ENCODE data around the gene C19orf12.

The C19orf12 gene

DNA sequence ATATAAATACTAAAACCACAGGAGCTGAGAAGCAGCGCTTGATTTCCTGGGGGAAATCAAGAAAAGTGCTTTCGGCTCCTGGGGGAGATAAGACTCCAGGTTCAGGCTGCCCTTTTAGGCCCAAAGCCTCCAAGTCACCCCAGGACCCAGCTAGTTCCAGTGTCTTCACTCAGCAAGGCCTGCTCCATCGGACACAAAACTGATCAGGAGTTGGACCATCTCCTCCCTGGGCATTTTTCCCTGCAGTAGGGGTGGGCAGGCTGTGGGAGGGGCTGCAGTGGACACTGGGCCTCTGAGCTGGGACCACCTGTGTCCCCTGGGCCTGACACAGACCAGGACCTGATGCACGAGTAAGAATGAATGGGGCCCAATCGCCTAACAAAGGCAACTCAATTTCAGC is 15.2 kb downstream of the C19orf12 start:
- H3K4me3 ChIP-seq (ENCODE audit: insufficient read depth, low read depth, low read length) = no peak overlapping the region
- H3K27ac ChIP-seq (ENCODE audit: insufficient read depth, low read depth, low read length, poor library complexity, severe bottlenecking) = peak overlapping the region; percentile 44
- H3K27me3 ChIP-seq (ENCODE audit: control insufficient read depth, insufficient read depth, low read length, poor library complexity, severe bottlenecking) = no peaks in the 10 kb centered on the region
- H3K9me3 ChIP-seq (ENCODE audit: control insufficient read depth, low read length) = no peaks in the 10 kb centered on the region
- no peaks in the 10 kb centered on the region for H3K4me1 ChIP-seq (ENCODE audit: control insufficient read depth, insufficient read depth, low read length)
- peaks cover 5% of the 10 kb centered on the region for H3K36me3 ChIP-seq (ENCODE audit: control insufficient read depth, insufficient read depth, low read length)
- 85 to 87% methylated on average over 5 of the region's 5 CpGs for WGBS, 2 experiments

DNA sequence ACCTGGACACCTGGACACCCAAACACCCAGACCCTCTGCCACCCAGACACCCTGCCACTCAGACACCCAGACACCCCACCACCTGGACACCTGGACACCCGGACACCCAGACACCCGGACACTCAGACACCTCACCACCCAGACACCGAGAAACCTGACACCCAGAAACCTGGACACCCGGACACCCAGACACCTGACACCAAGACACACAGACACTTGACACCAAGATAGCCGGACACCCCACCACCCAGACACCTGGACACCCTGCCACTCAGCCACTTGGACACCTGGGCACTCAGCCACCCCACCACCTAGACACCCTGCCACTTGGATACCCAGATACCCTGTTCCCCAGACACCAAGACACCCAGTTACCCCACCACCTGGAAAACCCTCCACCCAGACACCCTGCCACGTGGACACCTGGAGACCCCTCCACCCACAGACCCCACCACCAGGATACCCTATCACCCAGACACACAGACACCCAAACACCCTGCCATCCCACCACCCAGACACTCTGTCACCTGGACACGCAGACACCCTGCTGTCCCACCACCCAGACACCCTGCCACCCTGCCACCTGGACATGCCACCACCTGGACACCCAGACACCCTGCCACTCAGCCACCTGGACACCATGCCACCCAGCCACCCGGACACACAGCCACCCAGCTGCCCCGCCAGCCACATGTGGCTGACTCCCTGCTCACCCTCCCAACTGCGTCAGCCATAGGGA is 17.4 kb downstream of the C19orf12 start:
- 89% methylated on average over 10 of the region's 10 CpGs for WGBS, 2 experiments
- Histone ChIP-seq H3K4me3 (ENCODE audit: insufficient read depth, low read depth, low read length) (no peak overlapping the region), H3K27me3 (ENCODE audit: control insufficient read depth, insufficient read depth, low read length, poor library complexity, severe bottlenecking) (no peaks in the 10 kb centered on the region), H3K27ac (ENCODE audit: insufficient read depth, low read depth, low read length, poor library complexity, severe bottlenecking) (no peak overlapping the region), H3K4me1 (ENCODE audit: control insufficient read depth, insufficient read depth, low read length) (no peaks in the 10 kb centered on the region), H3K9me3 (ENCODE audit: control insufficient read depth, low read length) (no peaks in the 10 kb centered on the region), H3K36me3 (ENCODE audit: control insufficient read depth, insufficient read depth, low read length) (peaks cover 5% of the 10 kb centered on the region)

DNA sequence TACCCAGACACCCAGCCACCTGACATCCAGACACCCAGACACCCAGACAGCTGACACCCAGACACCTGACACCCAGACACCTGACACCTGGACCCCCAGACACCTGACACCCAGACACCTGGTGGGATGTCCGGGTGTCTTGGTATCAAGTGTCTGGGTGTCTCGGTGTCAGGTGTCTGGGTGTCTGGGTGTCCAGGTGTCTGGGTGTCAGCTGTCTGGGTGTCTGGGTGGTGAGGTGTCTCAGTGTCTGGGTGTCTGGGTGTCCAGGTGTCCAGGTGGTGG is 18.6 kb downstream of the C19orf12 start:
- Histone ChIP-seq H3K36me3 (ENCODE audit: control insufficient read depth, insufficient read depth, low read length) (no peaks in the 10 kb centered on the region), H3K9me3 (ENCODE audit: control insufficient read depth, low read length) (no peaks in the 10 kb centered on the region), H3K27ac (ENCODE audit: insufficient read depth, low read depth, low read length, poor library complexity, severe bottlenecking) (no peak overlapping the region), H3K27me3 (ENCODE audit: control insufficient read depth, insufficient read depth, low read length, poor library complexity, severe bottlenecking) (no peaks in the 10 kb centered on the region), H3K4me1 (ENCODE audit: control insufficient read depth, insufficient read depth, low read length) (no peaks in the 10 kb centered on the region), H3K4me3 (ENCODE audit: insufficient read depth, low read depth, low read length) (no peak overlapping the region)
- WGBS, 2 experiments = 92 to 96% methylated on average over 2 of the region's 2 CpGs

DNA sequence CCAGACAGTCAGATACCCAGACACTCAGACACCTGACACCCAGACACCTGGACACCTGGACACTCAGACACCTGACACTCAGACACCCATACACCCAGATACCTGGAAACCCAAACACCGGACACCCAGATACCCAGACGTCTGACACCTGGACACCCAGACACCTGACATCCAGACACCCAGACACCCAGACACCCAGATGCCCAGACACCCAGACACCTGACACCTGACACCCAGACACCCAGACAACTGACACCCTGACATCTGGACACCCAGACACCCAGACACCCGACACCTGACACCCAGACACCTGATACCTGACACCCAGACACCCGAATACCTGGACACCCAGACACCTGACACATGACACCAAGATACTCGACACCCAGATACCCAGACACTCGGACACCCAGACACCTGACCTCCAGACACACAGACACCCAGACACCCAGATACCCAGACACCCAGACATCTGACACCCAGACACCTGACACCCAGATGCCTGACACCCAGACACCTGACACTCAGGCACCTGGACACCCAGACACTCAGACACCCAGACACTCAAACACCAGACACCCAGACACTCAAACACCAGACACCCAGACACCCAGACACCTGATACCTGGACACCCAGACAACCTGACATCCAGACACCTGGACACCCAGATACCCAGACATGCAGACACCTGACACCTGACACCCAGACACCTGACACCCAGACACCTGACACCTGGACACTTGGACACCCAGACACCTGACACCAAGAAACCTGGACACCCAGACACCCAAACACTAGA is 19.1 kb downstream of the C19orf12 start:
- Histone ChIP-seq H3K9me3 (ENCODE audit: control insufficient read depth, low read length) (no peaks in the 10 kb centered on the region), H3K4me3 (ENCODE audit: insufficient read depth, low read depth, low read length) (no peak overlapping the region), H3K4me1 (ENCODE audit: control insufficient read depth, insufficient read depth, low read length) (no peaks in the 10 kb centered on the region), H3K27me3 (ENCODE audit: control insufficient read depth, insufficient read depth, low read length, poor library complexity, severe bottlenecking) (no peaks in the 10 kb centered on the region), H3K36me3 (ENCODE audit: control insufficient read depth, insufficient read depth, low read length) (no peaks in the 10 kb centered on the region), H3K27ac (ENCODE audit: insufficient read depth, low read depth, low read length, poor library complexity, severe bottlenecking) (no peak overlapping the region)
- WGBS, 2 experiments = 85 to 90% methylated on average over 6 of the region's 6 CpGs

DNA sequence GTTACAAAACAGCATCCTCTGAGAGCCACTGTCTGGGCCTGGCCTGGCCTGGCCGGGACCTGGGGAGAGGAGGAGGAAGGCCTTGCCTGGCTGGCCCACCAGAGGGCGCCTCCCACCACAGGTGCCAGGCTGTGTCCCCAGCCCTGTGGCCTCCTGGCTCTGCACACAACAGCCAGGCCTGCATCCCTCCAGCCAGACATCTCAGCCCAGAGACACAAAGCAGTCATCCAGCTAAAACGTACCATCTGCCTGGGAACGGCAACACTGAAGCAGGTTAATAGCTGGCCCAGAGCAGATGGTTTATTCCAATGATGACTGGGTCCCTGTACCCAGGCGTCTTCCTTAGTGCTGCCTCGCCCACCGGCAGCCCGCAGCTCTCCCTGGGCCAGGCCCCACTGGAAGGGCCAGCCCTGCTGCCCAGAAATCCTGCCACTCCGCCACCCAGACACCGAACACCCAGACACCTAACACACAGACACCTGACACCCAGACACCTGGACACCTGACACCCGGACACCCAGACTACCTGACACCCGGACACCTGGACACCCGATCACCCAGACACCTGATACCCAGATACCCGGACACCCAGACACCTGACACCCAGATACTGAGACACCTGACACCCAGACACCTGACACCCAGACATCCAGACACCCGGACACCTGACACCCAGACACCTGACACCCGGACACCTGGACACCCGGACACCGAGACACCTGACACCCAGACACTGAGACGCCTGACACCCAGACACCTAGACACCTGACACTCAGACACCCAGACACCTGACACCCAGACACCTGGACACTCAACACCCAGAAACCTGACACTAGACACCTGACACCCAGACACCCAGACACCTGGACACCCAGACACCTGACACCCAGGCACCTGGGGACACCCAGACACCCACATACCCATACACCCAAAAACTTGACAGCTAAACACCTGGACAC is 20.1 kb downstream of the C19orf12 start:
- H3K4me1 ChIP-seq (ENCODE audit: control insufficient read depth, insufficient read depth, low read length) = no peaks in the 10 kb centered on the region
- H3K4me3 ChIP-seq (ENCODE audit: insufficient read depth, low read depth, low read length) = no peak overlapping the region
- no peaks in the 10 kb centered on the region for H3K27me3 ChIP-seq (ENCODE audit: control insufficient read depth, insufficient read depth, low read length, poor library complexity, severe bottlenecking)
- no peaks in the 10 kb centered on the region for H3K36me3 ChIP-seq (ENCODE audit: control insufficient read depth, insufficient read depth, low read length)
- H3K27ac ChIP-seq (ENCODE audit: insufficient read depth, low read depth, low read length, poor library complexity, severe bottlenecking) = no peak overlapping the region
- H3K9me3 ChIP-seq (ENCODE audit: control insufficient read depth, low read length) = no peaks in the 10 kb centered on the region
- WGBS, 2 experiments = 77 to 78% methylated on average over 19 of the region's 19 CpGs

DNA sequence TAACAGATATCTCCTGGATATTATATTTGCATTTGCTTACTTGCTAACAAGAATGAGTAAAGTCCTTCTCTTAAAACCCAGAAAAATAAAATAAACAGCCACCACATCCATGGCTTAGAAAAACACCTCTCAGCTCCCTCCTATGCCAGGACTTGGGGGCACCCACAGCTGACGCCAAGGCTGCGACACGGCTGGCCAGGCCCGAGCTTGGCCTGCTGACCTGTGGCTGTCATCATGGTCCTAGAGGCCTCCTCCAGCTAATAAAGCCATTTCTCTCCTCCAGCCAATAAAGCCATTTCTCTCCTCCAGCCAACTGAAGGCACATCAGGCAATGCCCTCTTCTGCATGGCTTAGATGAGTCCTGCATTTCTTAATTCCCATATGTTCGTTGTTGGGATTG is 20.9 kb downstream of the C19orf12 start:
- no peaks in the 10 kb centered on the region for H3K27me3 ChIP-seq (ENCODE audit: control insufficient read depth, insufficient read depth, low read length, poor library complexity, severe bottlenecking)
- WGBS, 2 experiments = 86 to 95% methylated on average over 5 of the region's 5 CpGs
- H3K9me3 ChIP-seq (ENCODE audit: control insufficient read depth, low read length) = no peaks in the 10 kb centered on the region
- no peak overlapping the region for H3K27ac ChIP-seq (ENCODE audit: insufficient read depth, low read depth, low read length, poor library complexity, severe bottlenecking)
- no peaks in the 10 kb centered on the region for H3K36me3 ChIP-seq (ENCODE audit: control insufficient read depth, insufficient read depth, low read length)
- no peak overlapping the region for H3K4me3 ChIP-seq (ENCODE audit: insufficient read depth, low read depth, low read length)
- H3K4me1 ChIP-seq (ENCODE audit: control insufficient read depth, insufficient read depth, low read length) = no peaks in the 10 kb centered on the region

DNA sequence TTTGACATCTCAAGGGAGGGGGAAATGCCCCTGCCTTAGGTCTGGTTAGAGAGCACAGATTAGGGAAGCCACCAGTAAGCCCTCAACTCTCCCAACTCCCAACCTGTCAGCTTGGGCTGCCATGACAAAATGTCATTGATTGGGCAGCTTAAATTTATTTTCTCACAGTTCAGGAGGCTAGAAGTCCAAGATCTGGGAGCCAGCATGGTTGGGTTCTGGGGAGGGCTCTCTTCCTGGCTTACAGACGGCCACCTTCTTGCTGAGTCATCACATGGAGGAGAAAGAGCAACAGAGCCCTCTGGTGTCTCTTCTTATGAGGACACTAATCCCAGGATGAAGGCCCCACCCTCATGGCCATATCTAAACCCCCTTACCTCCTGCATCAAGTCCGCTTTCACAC is 24.2 kb downstream of the C19orf12 start:
- 54 to 73% methylated on average over 2 of the region's 2 CpGs for WGBS, 2 experiments
- Histone ChIP-seq H3K4me1 (ENCODE audit: control insufficient read depth, insufficient read depth, low read length) (no peaks in the 10 kb centered on the region), H3K9me3 (ENCODE audit: control insufficient read depth, low read length) (no peaks in the 10 kb centered on the region), H3K27ac (ENCODE audit: insufficient read depth, low read depth, low read length, poor library complexity, severe bottlenecking) (no peak overlapping the region), H3K36me3 (ENCODE audit: control insufficient read depth, insufficient read depth, low read length) (no peaks in the 10 kb centered on the region), H3K27me3 (ENCODE audit: control insufficient read depth, insufficient read depth, low read length, poor library complexity, severe bottlenecking) (no peaks in the 10 kb centered on the region), H3K4me3 (ENCODE audit: insufficient read depth, low read depth, low read length) (no peak overlapping the region)

DNA sequence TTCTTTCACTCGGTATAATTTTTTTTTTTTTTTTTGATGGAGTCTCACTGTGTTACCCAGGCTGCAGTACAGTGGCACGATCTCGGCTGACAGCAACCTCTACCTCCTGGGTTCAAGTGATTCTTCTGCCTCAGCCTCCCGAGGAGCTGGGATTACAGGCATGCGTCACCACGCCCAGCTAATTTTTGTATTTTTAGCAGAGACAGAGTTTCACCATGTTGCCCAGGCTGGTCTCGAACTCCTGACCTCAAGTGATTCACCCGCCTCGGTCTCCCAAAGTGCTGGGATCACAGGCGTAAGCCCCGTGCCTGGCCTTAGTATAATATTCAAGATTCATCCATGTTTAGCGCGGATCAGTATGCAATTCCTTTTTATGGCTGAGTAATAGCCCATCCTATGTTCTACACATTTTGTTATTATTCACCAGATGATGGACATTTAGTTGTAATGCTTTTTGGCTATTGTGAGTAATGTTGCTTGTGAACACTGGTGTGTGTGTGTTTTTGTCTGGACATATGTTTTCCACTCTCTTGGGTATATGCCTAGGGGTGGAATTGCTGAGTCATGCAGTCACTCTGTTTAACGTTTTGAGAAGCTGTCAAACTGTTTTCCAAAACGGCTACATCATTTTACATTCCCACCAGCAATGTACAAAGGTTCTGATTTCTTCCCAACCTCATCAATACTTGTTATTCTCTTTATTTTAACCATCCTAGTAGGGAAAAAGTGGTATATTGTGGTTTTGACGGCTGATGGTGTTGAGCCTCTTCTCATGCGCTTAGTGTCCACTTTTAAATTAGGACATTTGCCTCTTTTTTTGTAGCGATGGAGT is 26.9 kb downstream of the C19orf12 start:
- 92 to 93% methylated on average over 18 of the region's 18 CpGs for WGBS, 2 experiments
- Histone ChIP-seq H3K4me1 (ENCODE audit: control insufficient read depth, insufficient read depth, low read length) (peaks cover 4% of the 10 kb centered on the region), H3K27ac (ENCODE audit: insufficient read depth, low read depth, low read length, poor library complexity, severe bottlenecking) (no peak overlapping the region), H3K9me3 (ENCODE audit: control insufficient read depth, low read length) (no peaks in the 10 kb centered on the region), H3K4me3 (ENCODE audit: insufficient read depth, low read depth, low read length) (no peak overlapping the region), H3K27me3 (ENCODE audit: control insufficient read depth, insufficient read depth, low read length, poor library complexity, severe bottlenecking) (no peaks in the 10 kb centered on the region), H3K36me3 (ENCODE audit: control insufficient read depth, insufficient read depth, low read length) (no peaks in the 10 kb centered on the region)

DNA sequence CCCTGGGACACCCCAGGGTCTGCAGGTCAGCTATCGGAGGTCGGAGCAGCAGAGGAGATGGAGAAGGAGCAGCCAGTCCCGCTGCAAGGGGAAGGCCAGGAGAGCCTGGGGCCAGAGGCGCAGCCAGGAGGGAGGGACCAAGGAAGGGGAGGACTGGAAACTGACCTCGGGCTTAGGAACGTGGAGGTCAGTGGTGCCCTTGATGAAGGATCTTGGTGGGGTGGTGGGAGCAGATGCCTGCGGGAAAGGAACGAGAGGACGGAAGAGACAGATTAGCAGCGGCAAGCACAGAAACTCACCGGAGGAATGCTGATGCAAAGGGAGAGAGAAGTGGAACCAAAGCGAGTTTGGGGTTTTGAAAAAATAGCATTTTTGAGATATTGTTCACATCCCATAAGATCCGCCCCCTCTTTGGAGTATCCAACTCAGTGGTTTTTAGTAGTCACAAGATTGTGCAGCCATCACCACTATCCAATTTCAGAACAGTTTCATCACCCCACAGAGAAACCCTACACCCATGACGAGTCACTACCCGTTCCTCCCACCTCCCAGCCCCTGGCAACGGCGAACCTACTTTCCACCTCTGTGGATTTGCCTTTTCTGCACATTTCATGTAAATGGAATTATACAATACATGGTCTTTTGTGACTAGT is 27.7 kb downstream of the C19orf12 start:
- Histone ChIP-seq H3K36me3 (ENCODE audit: control insufficient read depth, insufficient read depth, low read length) (no peaks in the 10 kb centered on the region), H3K27ac (ENCODE audit: insufficient read depth, low read depth, low read length, poor library complexity, severe bottlenecking) (no peak overlapping the region), H3K27me3 (ENCODE audit: control insufficient read depth, insufficient read depth, low read length, poor library complexity, severe bottlenecking) (no peaks in the 10 kb centered on the region), H3K4me1 (ENCODE audit: control insufficient read depth, insufficient read depth, low read length) (peaks cover 12% of the 10 kb centered on the region), H3K9me3 (ENCODE audit: control insufficient read depth, low read length) (no peaks in the 10 kb centered on the region), H3K4me3 (ENCODE audit: insufficient read depth, low read depth, low read length) (no peak overlapping the region)
- 91 to 93% methylated on average over 17 of the region's 17 CpGs for WGBS, 2 experiments
